SU-DHL-6 (cell line): ENCODE measurements around the gene TOR1A.

Experiments used
- H2AFZ ChIP-seq: fragments of 200-600 bp; sonication (generic); 2 replicates; pipeline ENCODE4 v1.6.1; 2014; ENCODE audit warnings: low read depth, mild to moderate bottlenecking, moderate library complexity, mixed read lengths, antibody characterized with exemption, low read length; ENCODE audit not compliant: severe bottlenecking
- H3F3A ChIP-seq: fragments of 200-600 bp; shearing (Covaris generic); 2 replicates; pipeline ENCODE4 v1.6.0; 2016; ENCODE audit warnings: antibody characterized with exemption, mild to moderate bottlenecking; ENCODE audit not compliant: insufficient read depth
- H3K27ac ChIP-seq: fragments of 200-600 bp; sonication (generic); 2 replicates; pipeline ENCODE4 v1.5.1; 2016; ENCODE audit warnings: low read depth, mild to moderate bottlenecking, low read length, moderate library complexity, mixed read lengths
- H3K27me3 ChIP-seq: fragments of 200-600 bp; sonication (generic), shearing (Covaris generic); 2 replicates; pipeline ENCODE4 v1.6.0; 2014; ENCODE audit warnings: mild to moderate bottlenecking, low read length
- H3K36me3 ChIP-seq: fragments of 200-600 bp; sonication (generic); 2 replicates; pipeline ENCODE4 v1.6.1; 2014; ENCODE audit warnings: mild to moderate bottlenecking, low read length, mixed read lengths
- H3K4me2 ChIP-seq: fragments of 300-600, 200-600 bp; shearing (Covaris generic), sonication (generic); 2 replicates; pipeline ENCODE4 v1.6.0; 2014; ENCODE audit warnings: low read length, low read depth, mild to moderate bottlenecking; ENCODE audit not compliant: poor library complexity, severe bottlenecking
- H3K4me3 ChIP-seq: fragments of 200-600 bp; sonication (generic); 2 replicates; pipeline ENCODE4 v1.5.1; 2014; ENCODE audit warnings: antibody characterized with exemption, low read length, mild to moderate bottlenecking, mixed read lengths; ENCODE audit not compliant: insufficient read depth, poor library complexity, severe bottlenecking
- H3K79me2 ChIP-seq: fragments of 200-600 bp; sonication (generic); 2 replicates; pipeline ENCODE4 v1.6.1; 2014; ENCODE audit warnings: mild to moderate bottlenecking, low read length, moderate library complexity; ENCODE audit not compliant: insufficient read depth
- H3K9ac ChIP-seq: fragments of 200-600 bp; sonication (generic); 2 replicates; pipeline ENCODE4 v1.7.0; 2014; ENCODE audit warnings: mild to moderate bottlenecking, low read length
- H3K9me2 ChIP-seq: fragments of 200-600 bp; sonication (generic); replicated peaks from 2 replicates; pipeline ENCODE4 v1.6.1; 2014; ENCODE audit warnings: low read length; ENCODE audit not compliant: insufficient read depth
- H3K9me3 ChIP-seq: fragments of 200-600 bp; sonication (generic); 2 replicates; pipeline ENCODE4 v1.6.1; 2014; ENCODE audit warnings: low read length, mixed read lengths; ENCODE audit not compliant: insufficient read depth
- H4K20me1 ChIP-seq: fragments of 200-600 bp; sonication (generic); 2 replicates; pipeline ENCODE4 v1.6.1; 2014; ENCODE audit warnings: low read depth, mild to moderate bottlenecking, antibody characterized with exemption, low read length, moderate library complexity, mixed read lengths
- CTCF ChIP-seq: fragments of 200-600 bp; sonication (generic); IDR thresholded peaks from one replicate; pipeline ENCODE4 v1.5.1; 2017; ENCODE audit warnings: antibody characterized with exemption, mild to moderate bottlenecking, low read length, moderate library complexity; ENCODE audit not compliant: insufficient read depth, poor library complexity, severe bottlenecking
- EZH2phosphoT487 ChIP-seq: fragments of 200-600 bp; sonication (generic), shearing (Covaris generic); conservative IDR thresholded peaks from 2 replicates; pipeline ENCODE4 v1.6.1; 2018; ENCODE audit warnings: mild to moderate bottlenecking, antibody characterized with exemption, low read length, moderate library complexity, mixed read lengths

Gene TOR1A

GRCh38 chr9:129858167-129858962 lies 34.4 kb upstream of the TOR1A start:
- no peak overlapping the region for H3K27ac ChIP-seq
- H3K27me3 ChIP-seq, result no peaks in the 10 kb centered on the region
- H3K4me2 ChIP-seq, result no peak overlapping the region
- no peaks in the 10 kb centered on the region for H3K9me2 ChIP-seq
- H2AFZ ChIP-seq, result no peak overlapping the region
- no peaks in the 10 kb centered on the region for H3F3A ChIP-seq
- no peak overlapping the region for H3K9ac ChIP-seq
- no peaks in the 10 kb centered on the region for H3K9me3 ChIP-seq
- TF ChIP-seq EZH2phosphoT487 (no peak), CTCF (no peak)
- no peaks in the 10 kb centered on the region for H3K36me3 ChIP-seq
- no peaks in the 10 kb centered on the region for H4K20me1 ChIP-seq
- H3K4me3 ChIP-seq, result no peak overlapping the region
- H3K79me2 ChIP-seq, result no peaks in the 10 kb centered on the region

GRCh38 chr9:129857207-129857606 lies 33.3 kb upstream of the TOR1A start:
- H3K27me3 ChIP-seq, result no peaks in the 10 kb centered on the region
- no peaks in the 10 kb centered on the region for H3K9me3 ChIP-seq
- no peaks in the 10 kb centered on the region for H3K9me2 ChIP-seq
- H3K79me2 ChIP-seq, result no peaks in the 10 kb centered on the region
- H3K9ac ChIP-seq, result no peak overlapping the region
- no peak overlapping the region for H3K4me2 ChIP-seq
- H3F3A ChIP-seq, result no peaks in the 10 kb centered on the region
- no peak overlapping the region for H2AFZ ChIP-seq
- TF ChIP-seq EZH2phosphoT487 (no peak), CTCF (no peak)
- H4K20me1 ChIP-seq, result no peaks in the 10 kb centered on the region
- H3K36me3 ChIP-seq, result no peaks in the 10 kb centered on the region
- H3K4me3 ChIP-seq, result no peak overlapping the region
- H3K27ac ChIP-seq, result no peak overlapping the region

- Histone ChIP-seq H3K79me2 (no peaks in the 10 kb centered on the region), H3K9me2 (no peaks in the 10 kb centered on the region), H3K27ac (no peak overlapping the region), H3K9me3 (no peaks in the 10 kb centered on the region), H3K36me3 (no peaks in the 10 kb centered on the region), H4K20me1 (no peaks in the 10 kb centered on the region), H3K9ac (no peak overlapping the region), H3K4me3 (no peak overlapping the region), H3K4me2 (no peak overlapping the region), H3K27me3 (no peaks in the 10 kb centered on the region), H3F3A (no peaks in the 10 kb centered on the region), H2AFZ (no peak overlapping the region)
- no peak for TF ChIP-seq CTCF
- no peak for TF ChIP-seq EZH2phosphoT487
These were observed 30.7 kb upstream of the TOR1A start for GRCh38 chr9:129854588-129855110.
